GM18873 (cell line): Measurements from ENCODE around the gene MAP3K15.
"Not testable (repeated sequence)": the region's sequence is repeated elsewhere in the genome, so short reads cannot be mapped to it uniquely, and the experiment has no call there.

Source experiments
- ATAC-seq: cut with Tn5 transposase; IDR thresholded peaks from one replicate; pipeline ENCODE4 v1.9.1; 2021; ENCODE audit warnings: mild to moderate bottlenecking, moderate library complexity, moderate number of reproducible peaks; ENCODE audit not compliant: unreplicated experiment, low FRiP score

Gene MAP3K15

GRCh38 chrX:19539665-19540064 is 24.4 kb upstream of the MAP3K15 start:
- ATAC-seq: no peak

DNA sequence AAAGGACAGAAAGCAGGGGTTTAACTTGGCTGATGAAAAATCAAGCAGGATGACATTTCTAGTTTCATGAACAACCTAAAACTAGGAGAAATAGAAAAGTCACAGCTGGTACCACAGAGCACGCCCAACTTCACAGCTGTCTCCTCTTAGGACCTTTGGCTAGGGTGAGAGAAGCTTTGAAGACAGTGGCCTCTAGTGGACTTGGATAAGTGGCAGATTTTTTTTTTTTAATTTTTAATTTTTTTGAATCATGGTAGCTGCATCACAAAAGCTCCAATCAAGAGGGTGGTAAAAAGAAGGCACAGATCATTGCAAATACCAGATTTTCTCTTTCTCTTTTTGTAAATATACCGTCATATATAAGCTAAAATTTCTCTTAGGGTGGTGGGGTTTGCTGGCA is 20.2 kb upstream of the MAP3K15 start:
- ATAC-seq: no peak

DNA sequence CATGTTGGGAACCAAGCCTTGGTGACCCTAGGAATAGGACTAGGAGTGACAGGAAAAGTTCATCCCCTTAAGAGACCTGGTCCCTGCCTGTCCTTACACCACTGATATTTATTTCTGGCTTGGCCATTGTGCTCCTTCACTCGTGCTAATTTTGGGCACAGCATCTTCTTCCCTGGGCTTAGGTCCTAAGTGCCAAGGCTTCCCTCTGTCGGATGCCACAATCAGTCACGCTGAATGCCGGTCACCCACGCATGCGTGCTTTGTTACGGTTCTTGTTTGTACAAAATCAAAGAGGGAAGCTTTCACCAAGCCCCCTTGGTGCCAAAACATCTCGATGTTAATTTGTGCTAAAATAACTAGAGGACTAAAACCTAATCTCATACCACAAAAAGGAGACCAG is 17.4 kb upstream of the MAP3K15 start:
- no peak for ATAC-seq

- no peak for ATAC-seq
These were observed 2.7 kb upstream of the MAP3K15 start for GRCh38 chrX:19517965-19518364.

DNA sequence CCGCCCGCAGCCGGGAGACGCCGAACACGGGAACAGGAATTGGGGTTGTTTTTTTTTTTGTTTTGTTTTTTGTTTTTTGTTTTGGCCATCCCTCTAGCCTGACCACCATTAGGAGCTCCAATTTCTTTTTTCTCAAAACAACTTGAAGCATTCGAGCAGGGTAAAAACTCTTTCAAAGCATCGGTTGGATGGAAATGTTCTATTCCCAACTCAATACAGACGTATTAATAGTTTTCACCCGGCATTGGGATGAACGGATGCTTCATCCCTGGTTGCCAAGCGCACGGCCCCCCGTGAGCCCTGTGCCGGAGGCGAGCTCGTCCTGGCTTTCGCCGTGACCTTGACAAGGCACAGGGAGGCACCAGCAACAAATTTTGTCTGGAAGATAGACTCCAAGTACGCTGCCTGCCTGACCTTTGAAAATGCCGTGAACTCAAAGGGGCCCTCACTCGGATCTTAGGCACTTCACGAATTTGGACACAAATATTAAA is 352 bp upstream of the MAP3K15 start:
- no peak for ATAC-seq

GRCh38 chrX:19513383-19513782 is 1.9 kb downstream of the MAP3K15 start:
- no peak for ATAC-seq

- no peak for ATAC-seq
These were observed 2.3 kb downstream of the MAP3K15 start for GRCh38 chrX:19512961-19513360.

GRCh38 chrX:19512359-19512758 is 2.9 kb downstream of the MAP3K15 start:
- ATAC-seq: no peak

- not testable (repeated sequence) for ATAC-seq
These were observed 3.5 kb downstream of the MAP3K15 start for GRCh38 chrX:19511796-19512195.

DNA sequence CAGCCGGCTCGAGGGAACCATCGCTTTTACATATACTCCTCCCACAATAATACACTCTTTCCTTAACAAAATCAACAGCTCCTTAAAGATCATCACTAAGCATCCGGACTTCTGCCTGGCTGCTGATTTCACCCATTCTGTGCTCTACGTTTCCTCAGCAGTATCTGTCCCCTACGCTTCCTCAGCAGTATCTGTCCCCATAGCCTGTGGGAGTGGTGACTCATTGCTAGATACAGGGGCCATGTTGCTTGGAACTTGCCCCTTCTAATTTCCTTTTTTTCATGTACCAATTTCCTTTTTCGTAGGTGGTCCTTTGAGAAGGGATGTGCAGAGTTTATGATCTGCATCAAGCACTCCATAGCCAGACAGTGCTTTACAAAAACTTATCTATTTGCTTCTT is 18.6 kb downstream of the MAP3K15 start:
- no peak for ATAC-seq

DNA sequence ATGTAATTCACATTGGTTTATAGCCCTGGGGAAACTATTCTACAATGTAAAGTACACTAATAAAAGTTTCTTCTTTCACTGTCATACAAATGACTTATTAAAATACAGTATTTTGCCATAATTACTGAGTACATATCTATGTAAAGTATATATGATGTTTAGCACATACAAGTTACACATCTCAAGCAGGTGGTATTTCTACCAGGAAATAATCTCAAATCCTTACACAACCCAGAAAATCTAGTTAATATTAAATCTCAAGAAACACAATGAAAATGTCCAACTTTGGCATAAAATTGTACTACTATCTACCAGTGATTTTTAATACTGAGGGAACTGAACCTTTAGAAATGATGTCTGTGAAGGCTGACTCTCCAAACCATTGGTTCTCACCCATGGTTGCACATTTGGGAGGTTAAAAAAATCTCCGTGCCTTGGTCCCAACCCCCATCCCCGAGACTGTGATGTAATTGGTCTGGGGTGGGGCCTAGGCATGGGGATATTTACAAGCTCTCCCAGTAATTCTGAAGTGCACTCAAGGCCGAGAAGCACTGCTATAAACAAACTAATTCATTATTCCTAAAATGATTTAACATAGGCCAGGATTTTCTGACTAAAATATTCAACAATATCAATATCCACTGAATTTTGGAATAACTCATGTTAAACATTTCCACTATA is 27.6 kb downstream of the MAP3K15 start:
- ATAC-seq: no peak

DNA sequence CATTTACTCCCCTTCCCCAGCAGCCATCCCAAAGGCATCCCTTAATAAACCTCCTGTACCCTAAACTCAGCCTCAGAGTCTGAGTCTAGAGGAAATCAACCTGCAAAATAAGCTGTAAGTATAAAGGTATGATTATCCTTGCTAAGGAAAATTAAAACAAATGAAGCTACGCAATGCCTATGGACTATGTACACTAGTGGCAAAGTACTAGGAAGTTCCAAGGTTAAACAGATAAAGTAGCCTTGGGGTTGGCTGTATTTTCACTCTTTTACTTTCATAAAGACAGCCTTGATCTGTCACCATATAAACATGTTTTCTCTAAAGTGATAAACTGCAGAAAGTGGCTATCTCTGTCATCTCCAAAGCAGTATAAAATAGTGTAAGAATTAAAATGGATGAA is 35.9 kb downstream of the MAP3K15 start:
- ATAC-seq: no peak

- ATAC-seq: not testable (repeated sequence)
These were observed 46.9 kb downstream of the MAP3K15 start for GRCh38 chrX:19468383-19468782.

GRCh38 chrX:19462879-19463278 is 52.4 kb downstream of the MAP3K15 start:
- no peak for ATAC-seq

GRCh38 chrX:19462231-19462630 is 53.1 kb downstream of the MAP3K15 start:
- ATAC-seq: no peak

DNA sequence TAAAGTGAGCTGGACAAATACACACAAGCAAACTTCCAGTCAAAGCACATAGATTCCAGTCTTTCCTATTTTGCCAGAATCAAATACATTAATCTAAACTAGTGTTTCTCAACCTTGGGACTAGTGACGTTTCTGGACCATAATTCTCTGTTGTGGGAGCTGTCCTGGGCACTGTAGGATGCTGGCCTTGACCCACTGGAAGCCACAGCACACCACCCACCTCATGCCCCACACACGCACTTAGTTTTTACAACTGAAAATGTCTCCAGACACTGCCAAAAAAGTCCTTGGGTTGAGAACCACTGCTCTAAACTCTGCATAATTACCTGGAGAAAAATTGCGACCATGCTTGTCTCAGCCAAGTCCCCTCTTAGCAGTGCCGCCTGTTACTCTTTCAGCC is 57.6 kb downstream of the MAP3K15 start:
- ATAC-seq: no peak

DNA sequence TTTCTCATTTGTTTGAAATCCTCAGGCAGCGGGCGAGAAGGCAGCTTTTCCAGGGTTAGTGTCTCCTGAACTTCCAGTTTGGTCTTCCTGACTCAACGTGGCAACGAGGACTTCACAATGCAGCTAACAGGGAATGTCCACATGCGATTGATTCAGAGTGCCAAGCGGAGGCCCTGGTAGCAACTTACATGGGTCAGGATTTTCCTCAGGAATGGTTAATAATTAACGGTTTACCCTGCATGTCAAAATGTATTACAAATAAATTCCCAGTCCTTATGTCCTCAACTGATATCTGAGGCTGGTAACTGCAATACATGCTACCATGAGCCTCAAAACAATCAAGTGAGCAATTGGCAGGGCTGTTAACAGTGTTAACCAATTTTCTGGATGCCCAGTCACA is 67.2 kb downstream of the MAP3K15 start:
- no peak for ATAC-seq

DNA sequence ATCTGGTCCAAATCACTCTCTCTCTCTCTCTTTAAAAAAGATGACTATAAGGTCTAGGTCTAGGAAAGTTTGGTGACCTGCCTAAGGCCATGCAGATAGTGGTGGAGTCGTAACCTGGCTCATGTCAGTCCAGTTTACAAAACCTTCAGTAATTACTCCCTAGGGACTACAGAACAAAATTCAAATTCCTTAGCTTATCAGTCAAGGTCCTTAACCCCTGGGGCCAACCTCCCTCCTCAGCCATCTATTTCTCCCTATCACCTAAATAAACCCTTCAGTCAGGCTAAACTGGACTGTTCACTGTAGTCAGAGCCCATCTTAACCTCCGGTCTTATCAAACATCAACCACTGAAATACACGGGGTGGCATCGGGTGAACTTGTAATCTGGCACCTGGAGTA is 68.9 kb downstream of the MAP3K15 start:
- ATAC-seq: no peak

DNA sequence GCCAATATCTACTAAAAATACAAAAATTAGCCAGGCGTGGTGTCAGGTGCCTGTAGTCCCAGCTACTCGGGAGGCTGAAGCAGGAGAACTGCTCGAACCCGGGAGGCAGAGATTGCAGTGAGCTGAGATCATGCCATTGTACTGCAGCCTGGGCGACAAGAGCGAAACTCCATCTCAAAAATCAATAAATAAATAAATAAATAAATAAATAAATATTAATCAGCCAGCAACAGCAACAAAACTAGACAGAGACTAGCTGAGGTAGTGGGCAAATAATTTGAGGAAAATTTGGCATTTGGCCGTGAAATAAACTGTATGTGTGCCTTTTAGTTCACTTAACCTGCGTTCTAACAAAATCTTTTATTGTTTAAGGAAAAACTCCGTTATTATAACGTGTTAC is 69.5 kb downstream of the MAP3K15 start:
- not testable (repeated sequence) for ATAC-seq

DNA sequence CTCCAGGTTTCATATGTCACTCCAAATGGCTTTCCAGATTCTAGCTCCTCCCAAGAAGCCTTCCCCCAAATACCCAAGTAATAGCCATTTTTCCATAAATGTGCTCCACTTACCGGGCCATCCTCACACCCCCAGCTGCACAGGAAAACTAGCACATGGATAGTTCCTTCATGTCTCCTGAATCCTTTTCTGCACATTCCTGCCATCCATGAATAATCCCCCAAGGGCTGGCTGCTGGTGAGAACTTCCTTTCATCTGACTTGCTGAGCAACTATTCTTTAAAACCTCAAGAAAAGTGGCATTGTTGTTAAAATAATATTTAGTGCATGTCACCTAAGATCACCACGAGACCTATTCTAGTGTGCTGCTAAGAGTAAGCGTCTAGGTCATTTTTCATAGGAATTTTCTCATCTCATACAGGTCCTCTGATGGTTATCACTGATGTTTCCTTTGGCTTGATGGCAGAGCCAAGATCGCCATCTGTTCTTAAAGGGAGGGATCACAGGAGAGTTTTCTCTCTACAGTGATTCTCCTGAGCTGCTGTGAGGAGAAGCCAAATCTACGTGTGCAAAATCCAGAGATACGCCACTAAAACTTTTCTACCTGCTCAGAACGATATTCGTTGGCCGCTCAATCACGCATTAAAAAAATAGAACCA is 71.3 kb downstream of the MAP3K15 start:
- ATAC-seq: no peak

- ATAC-seq: no peak
These were observed 74.6 kb downstream of the MAP3K15 start for GRCh38 chrX:19440713-19441112.

- ATAC-seq: not testable (repeated sequence)
These were observed 92.6 kb downstream of the MAP3K15 start for GRCh38 chrX:19422661-19423060.
